LNCAP (cell line): ENCODE measurements around the gene POLRMT.

Source experiments
- TF ChIP-seq, protein P1 (sequence below): fragments of 450-650 bp; IDR thresholded peaks from 2 replicates; pipeline ENCODE4 v1.5.1; 2017; ENCODE audit warnings: mild to moderate bottlenecking

The POLRMT gene

DNA sequence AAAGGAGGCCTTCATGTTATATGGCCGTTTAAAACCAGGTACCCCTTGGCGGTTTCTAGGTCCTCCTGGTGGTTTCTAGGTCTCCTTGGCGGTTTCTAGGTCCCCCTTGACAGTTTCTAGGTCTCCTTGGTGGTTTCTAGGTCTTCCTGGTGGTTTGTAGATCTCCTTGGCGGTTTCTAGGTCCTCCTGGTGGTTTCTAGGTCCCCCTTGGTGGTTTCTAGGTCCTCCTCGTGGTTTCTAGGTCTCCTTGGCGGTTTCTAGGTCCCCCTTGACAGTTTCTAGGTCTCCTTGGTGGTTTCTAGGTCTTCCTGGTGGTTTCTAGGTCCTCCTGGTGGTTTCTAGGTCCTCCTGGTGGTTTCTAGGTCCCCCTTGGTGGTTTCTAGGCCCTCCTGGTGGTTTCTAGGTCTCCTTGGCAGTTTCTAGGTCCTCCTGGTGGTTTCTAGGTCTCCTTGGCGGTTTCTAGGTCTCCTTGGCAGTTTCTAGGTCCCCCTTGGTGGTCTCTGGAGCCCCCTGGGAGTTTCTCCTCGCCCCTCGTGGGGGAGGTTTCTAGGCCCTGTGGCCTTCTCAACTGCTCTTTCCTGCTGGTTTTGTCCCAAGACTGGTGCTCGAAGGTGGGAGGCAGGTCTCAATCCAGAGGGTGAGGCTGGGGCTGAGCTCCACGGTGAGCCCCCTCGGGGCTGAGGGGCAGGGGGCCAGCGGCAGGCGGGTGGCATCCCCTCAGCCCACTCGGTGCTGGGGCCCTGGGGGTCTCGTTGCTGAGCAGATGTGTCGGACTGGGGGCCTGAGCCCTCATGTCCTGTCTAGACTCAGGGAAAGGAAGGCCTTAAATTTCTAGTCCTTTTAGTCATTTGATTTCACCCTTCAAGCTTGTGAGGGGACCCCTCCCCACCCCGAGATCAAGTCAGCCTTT is 35.7 kb downstream of the POLRMT start:
- TF ChIP-seq, protein P1, sequence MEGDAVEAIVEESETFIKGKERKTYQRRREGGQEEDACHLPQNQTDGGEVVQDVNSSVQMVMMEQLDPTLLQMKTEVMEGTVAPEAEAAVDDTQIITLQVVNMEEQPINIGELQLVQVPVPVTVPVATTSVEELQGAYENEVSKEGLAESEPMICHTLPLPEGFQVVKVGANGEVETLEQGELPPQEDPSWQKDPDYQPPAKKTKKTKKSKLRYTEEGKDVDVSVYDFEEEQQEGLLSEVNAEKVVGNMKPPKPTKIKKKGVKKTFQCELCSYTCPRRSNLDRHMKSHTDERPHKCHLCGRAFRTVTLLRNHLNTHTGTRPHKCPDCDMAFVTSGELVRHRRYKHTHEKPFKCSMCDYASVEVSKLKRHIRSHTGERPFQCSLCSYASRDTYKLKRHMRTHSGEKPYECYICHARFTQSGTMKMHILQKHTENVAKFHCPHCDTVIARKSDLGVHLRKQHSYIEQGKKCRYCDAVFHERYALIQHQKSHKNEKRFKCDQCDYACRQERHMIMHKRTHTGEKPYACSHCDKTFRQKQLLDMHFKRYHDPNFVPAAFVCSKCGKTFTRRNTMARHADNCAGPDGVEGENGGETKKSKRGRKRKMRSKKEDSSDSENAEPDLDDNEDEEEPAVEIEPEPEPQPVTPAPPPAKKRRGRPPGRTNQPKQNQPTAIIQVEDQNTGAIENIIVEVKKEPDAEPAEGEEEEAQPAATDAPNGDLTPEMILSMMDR = no peak

DNA sequence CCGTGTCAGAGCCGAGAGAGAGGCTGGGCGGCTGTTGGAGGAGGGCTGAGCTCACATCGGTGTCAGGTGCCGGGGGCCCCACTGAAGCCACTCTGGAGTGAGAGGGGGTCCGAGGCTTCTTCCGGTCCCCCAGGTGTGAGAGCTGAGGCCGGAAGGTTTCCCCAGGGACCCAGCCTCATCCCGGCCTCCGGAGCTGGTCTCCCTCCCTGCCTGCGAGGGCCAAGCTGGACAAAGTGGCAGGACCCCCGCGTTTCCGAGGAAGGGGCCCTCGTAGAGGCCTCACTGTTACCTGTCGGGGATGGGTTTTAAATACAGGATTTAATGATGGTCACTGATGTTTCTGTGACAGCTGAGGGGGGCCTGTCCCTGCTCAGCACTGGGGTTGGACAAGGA is 37.1 kb downstream of the POLRMT start:
- TF ChIP-seq, protein P1 = no peak

DNA sequence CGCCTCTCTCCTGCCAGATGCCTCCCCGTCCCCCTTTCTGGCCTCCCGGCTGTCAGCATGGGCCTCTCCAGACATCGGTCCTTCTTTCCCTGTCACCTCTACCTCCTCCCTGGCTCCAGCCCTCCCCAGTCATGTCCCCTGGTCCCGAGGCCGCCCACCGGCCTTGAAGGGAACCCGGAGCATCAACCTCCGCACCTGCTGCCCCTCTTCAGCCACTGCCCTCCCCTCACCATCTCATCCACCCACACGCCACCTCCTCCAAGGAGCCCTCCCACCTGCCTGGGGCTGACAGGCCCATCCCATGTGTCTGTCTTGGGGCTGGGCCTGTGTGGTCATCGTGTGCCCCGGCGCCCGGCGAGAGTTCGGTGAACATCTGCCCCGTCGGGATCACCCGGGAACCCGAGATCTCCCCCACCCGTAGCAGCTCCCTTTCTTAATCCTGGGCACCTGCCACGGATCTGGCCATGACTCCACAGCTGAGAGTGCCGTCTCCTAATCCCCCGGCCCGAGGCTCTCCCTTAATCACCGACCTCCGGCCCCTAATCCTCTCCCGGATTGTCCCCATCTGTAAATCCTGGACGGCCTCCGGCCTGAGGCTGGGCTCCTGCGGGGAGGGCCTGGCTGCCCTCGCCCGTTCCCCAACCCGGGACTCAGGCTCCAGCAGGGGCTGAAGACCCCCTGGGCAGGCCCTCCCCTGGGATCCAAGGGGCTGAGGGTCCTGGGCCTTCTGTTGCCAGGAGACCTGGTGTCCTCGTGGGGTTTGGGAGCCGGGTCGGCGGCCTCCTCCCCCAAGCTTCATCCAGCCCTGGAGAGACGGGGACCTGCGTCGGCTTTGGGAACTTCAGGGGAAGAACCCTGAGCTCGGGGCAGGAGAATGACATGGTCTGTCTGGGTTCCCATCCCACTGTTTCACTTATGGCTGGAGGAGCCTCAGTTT is 37.7 kb downstream of the POLRMT start:
- TF ChIP-seq, protein P1 = no peak

DNA sequence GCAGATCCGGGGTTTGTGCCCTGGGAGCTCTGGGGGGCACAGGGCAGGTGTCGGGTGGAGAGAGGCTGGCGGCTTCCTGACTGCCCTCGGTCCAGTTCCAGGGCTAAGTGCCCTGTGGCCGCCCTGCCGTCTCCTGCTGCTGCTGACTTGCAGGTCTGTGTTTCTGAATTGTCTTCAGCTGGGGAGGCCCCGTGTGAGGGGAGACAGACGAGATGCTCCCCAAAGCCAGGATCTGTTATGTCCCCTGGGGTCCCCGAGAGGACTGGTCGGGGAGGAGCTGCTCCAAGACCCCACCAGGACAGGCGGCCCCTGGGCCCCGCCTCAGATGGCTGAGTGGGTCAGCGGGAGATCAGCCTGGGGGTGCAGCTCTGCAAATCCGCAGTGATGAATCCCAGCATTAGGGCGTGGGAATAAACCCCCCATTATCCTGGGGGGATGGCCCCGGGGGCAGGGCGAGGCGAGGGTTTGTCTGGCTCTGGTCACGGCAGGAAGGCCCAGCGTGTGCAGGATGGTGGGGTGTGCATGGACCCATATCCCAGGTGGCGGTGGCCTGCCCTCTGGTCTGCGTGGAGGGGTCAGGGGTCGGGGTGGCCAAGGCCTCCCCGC is 39.0 kb downstream of the POLRMT start:
- TF ChIP-seq, protein P1 = no peak

DNA sequence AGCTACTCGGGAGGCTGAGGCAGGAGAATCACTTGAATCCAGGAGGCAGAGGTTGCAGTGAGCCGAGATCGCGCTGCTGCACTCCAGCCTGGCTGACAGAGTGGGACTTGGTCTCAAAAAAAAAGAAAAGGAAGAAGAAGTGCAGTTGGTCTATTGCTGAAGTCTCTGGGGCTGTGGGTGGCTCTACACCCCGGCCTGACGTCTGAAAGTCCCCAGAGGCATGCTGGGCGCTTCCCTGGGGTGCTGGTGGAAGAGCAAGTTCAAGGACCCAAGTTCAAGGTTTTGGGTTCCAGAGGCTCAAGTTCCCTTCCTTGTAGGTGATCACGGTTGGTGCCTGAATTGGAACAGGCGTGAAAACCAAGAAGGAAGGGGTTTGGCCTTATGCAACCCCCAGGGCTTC is 39.8 kb downstream of the POLRMT start:
- TF ChIP-seq, protein P1 = no peak

DNA sequence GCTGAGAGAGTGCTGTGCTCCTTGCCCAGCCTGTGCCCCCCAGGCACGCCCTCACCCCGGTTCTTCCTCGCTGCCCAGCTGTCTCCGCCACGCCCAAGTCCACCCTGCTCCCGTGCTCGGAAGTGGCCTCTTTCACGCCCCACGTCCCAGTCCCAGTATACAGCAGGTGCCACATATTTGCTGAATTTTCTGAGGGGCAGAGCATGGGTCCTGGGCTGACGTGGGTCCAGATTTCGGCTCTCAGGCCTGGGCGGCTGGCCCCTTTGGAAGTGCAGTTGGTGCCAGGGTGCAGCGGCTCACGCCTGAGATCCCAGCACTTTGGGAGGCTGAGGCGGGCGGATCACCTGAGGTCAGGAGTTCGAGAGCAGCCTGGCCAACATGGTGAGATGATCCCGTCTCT is 40.3 kb downstream of the POLRMT start:
- TF ChIP-seq, protein P1 = no peak

DNA sequence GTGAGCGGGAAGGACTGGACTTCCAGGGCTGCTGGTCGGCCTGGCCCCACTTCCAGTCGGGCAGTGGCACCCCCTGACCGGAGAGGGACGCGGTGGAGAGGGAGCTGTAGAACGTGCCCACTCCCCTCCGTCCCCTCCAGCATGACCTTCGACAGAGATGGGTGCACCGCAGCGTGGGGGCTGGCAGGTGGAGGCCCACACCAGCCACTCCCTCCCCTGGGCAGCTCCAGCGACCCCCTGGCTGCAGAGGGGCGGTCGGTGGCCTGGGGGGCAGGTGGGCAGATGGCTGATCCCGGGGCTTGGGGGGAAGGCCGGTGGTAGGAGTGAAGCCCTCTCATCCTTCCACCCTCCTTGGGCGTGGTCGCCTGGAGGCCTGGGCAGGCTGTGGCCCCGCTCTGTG is 41.2 kb downstream of the POLRMT start:
- TF ChIP-seq, protein P1 = no peak
